GM23338 (cell line): ENCODE data around the gene FGGY. TPM values are rescaled to one million over a fixed set of nuclear protein-coding genes. Genes with fewer than 3 reads are reported as not detected.
"Not testable (repeated sequence)": the region's sequence is repeated elsewhere in the genome, so short reads cannot be mapped to it uniquely, and the experiment has no call there.

Source experiments
- ATAC-seq: fragments of 200-7000 bp; cut with Tn5 transposase; 3 replicates; pipeline ENCODE4 v1.9.1; 2020
- DNase-seq: peaks from one replicate; pipeline ENCODE4 v3.0.0-alpha.2; 2015; ENCODE audit warnings: low spot score
- H2AFZ ChIP-seq: fragments of 200-600 bp; sonication (generic); 2 replicates; pipeline ENCODE4 v1.8.0; 2016; ENCODE audit warnings: antibody characterized with exemption, mild to moderate bottlenecking, moderate library complexity
- H3F3A ChIP-seq: fragments of 200-600 bp; sonication (generic); replicated peaks from 2 replicates; pipeline ENCODE4 v1.8.0; 2017; ENCODE audit warnings: antibody characterized with exemption, mixed run types, low read depth
- H3K27ac ChIP-seq: fragments of 200-600 bp; sonication (generic); 2 replicates; pipeline ENCODE4 v1.6.1; 2016; ENCODE audit warnings: low read depth
- H3K27me3 ChIP-seq: fragments of 200-600 bp; sonication (generic); 2 replicates; pipeline ENCODE4 v1.8.0; 2016; ENCODE audit warnings: mild to moderate bottlenecking, mixed run types, moderate library complexity; ENCODE audit not compliant: insufficient read depth
- H3K36me3 ChIP-seq: fragments of 200-600 bp; sonication (generic); 2 replicates; pipeline ENCODE4 v1.8.0; 2016; ENCODE audit warnings: mild to moderate bottlenecking; ENCODE audit not compliant: insufficient read depth
- H3K4me1 ChIP-seq: fragments of 200-600 bp; sonication (generic); 2 replicates; pipeline ENCODE4 v1.8.0; 2016; ENCODE audit warnings: mild to moderate bottlenecking, moderate library complexity; ENCODE audit not compliant: insufficient read depth
- H3K4me2 ChIP-seq: fragments of 200-600 bp; sonication (generic); 2 replicates; pipeline ENCODE4 v1.7.1; 2017; ENCODE audit warnings: mixed run types
- H3K4me3 ChIP-seq: fragments of 200-600 bp; sonication (generic); 2 replicates; pipeline ENCODE4 v1.6.1; 2016; ENCODE audit warnings: mixed run types
- H3K79me2 ChIP-seq: fragments of 200-600 bp; sonication (generic); replicated peaks from 2 replicates; pipeline ENCODE4 v1.8.0; 2017; ENCODE audit warnings: mild to moderate bottlenecking; ENCODE audit not compliant: insufficient read depth
- H3K9me2 ChIP-seq: fragments of 200-600 bp; sonication (generic); 2 replicates; pipeline ENCODE4 v1.8.0; 2017; ENCODE audit not compliant: insufficient read depth
- H4K20me1 ChIP-seq: fragments of 200-600 bp; sonication (generic); replicated peaks from 2 replicates; pipeline ENCODE4 v1.8.0; 2017; ENCODE audit warnings: mild to moderate bottlenecking; ENCODE audit not compliant: insufficient read depth
- H3K27ac Mint-ChIP-seq: 2 replicates; pipeline ENCODE4 v1.8.0; 2020; ENCODE audit warnings: inconsistent platforms, mild to moderate bottlenecking, moderate library complexity, mixed read lengths
- H3K27me3 Mint-ChIP-seq: 3 replicates; pipeline ENCODE4 v1.8.0; 2022; ENCODE audit warnings: low read depth, mild to moderate bottlenecking, moderate library complexity, mixed read lengths, inconsistent platforms; ENCODE audit not compliant: insufficient read depth, poor library complexity
- H3K36me3 Mint-ChIP-seq: 3 replicates; pipeline ENCODE4 v1.8.0; 2021; ENCODE audit warnings: low read depth, mild to moderate bottlenecking, inconsistent platforms, moderate library complexity, mixed read lengths
- H3K4me1 Mint-ChIP-seq: 3 replicates; pipeline ENCODE4 v1.8.0; 2020; ENCODE audit warnings: mild to moderate bottlenecking, inconsistent platforms, mixed read lengths
- H3K4me3 Mint-ChIP-seq: 3 replicates; pipeline ENCODE4 v1.8.0; 2021; ENCODE audit warnings: moderate library complexity, mild to moderate bottlenecking, inconsistent platforms, mixed read lengths
- H3K9me3 Mint-ChIP-seq: 3 replicates; pipeline ENCODE4 v1.8.0; 2020; ENCODE audit warnings: moderate library complexity, mild to moderate bottlenecking, inconsistent platforms, mixed read lengths
- CREB1 ChIP-seq: fragments of 250-450 bp; sonication (Bioruptor Pico); IDR thresholded peaks from 2 replicates; pipeline ENCODE4 v1.5.0; 2020; ENCODE audit warnings: low read depth, mild to moderate bottlenecking, moderate library complexity
- CTCF ChIP-seq, 2 experiments: fragments of 200-600 bp in 1 of 2; sonication (generic) in 1 of 2; conservative IDR thresholded peaks; 2 replicates each; pipeline versions ENCODE4 v1.5.1 to v1.6.1; 2016 to 2017; ENCODE audit warnings: antibody characterized with exemption in 2 of 2, low read depth in 2 of 2, mild to moderate bottlenecking in 2 of 2, moderate library complexity in 1 of 2
- EZH2 ChIP-seq: fragments of 200-600 bp; sonication (generic); IDR thresholded peaks from one replicate; pipeline ENCODE4 v1.8.0; 2017; ENCODE audit warnings: antibody characterized with exemption, mild to moderate bottlenecking, low read depth; ENCODE audit not compliant: unreplicated experiment
- EZH2phosphoT487 ChIP-seq: fragments of 200-600 bp; sonication (generic); IDR thresholded peaks from one replicate; pipeline ENCODE4 v1.8.1; 2018; ENCODE audit warnings: antibody characterized with exemption; ENCODE audit not compliant: unreplicated experiment
- NANOG ChIP-seq: IDR thresholded peaks from 2 replicates; pipeline ENCODE4 v1.6.1; 2016; ENCODE audit warnings: antibody characterized with exemption, borderline replicate concordance
- polyA plus RNA-seq: library from polyadenylated mRNA; unstranded; fragments of >200 nt; fragmentation: Nextera tagmentation; extraction: Ambion mirVana; gene quantifications from 2 replicates; pipeline ENCODE4 v1.2.1, GENCODE V29; 2016
- total RNA-seq: library from RNA; depleted of rRNA; stranded (reverse); fragments of >200 nt; shearing (Covaris generic); gene quantifications from 2 replicates; pipeline ENCODE4 v1.2.3, GENCODE V29; 2014
- TF ChIP-seq, protein P1 (sequence below): IDR thresholded peaks from one replicate; pipeline ENCODE4 v1.6.1; 2018; ENCODE audit warnings: antibody characterized with exemption; ENCODE audit not compliant: unreplicated experiment
- TF ChIP-seq, protein P2 (sequence below): IDR thresholded peaks from 2 replicates; pipeline ENCODE4 v1.6.1; 2016; ENCODE audit warnings: antibody characterized with exemption

Gene FGGY
- total and polyA plus RNA-seq, 2 experiments from 2014 or later = 10.9 to 21.4 TPM

- TF ChIP-seq CTCF (conservative IDR thresholded peaks at IDR 0.05; ENCODE audit: low read depth in 2 of 2) = no peak
- TF ChIP-seq CREB1 (CRISPR knock-in tag) = no peak
- TF ChIP-seq, protein P1, sequence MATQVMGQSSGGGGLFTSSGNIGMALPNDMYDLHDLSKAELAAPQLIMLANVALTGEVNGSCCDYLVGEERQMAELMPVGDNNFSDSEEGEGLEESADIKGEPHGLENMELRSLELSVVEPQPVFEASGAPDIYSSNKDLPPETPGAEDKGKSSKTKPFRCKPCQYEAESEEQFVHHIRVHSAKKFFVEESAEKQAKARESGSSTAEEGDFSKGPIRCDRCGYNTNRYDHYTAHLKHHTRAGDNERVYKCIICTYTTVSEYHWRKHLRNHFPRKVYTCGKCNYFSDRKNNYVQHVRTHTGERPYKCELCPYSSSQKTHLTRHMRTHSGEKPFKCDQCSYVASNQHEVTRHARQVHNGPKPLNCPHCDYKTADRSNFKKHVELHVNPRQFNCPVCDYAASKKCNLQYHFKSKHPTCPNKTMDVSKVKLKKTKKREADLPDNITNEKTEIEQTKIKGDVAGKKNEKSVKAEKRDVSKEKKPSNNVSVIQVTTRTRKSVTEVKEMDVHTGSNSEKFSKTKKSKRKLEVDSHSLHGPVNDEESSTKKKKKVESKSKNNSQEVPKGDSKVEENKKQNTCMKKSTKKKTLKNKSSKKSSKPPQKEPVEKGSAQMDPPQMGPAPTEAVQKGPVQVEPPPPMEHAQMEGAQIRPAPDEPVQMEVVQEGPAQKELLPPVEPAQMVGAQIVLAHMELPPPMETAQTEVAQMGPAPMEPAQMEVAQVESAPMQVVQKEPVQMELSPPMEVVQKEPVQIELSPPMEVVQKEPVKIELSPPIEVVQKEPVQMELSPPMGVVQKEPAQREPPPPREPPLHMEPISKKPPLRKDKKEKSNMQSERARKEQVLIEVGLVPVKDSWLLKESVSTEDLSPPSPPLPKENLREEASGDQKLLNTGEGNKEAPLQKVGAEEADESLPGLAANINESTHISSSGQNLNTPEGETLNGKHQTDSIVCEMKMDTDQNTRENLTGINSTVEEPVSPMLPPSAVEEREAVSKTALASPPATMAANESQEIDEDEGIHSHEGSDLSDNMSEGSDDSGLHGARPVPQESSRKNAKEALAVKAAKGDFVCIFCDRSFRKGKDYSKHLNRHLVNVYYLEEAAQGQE = no peak
- TF ChIP-seq EZH2phosphoT487 = no peak
- TF ChIP-seq EZH2 = no peak
- TF ChIP-seq, protein P2, sequence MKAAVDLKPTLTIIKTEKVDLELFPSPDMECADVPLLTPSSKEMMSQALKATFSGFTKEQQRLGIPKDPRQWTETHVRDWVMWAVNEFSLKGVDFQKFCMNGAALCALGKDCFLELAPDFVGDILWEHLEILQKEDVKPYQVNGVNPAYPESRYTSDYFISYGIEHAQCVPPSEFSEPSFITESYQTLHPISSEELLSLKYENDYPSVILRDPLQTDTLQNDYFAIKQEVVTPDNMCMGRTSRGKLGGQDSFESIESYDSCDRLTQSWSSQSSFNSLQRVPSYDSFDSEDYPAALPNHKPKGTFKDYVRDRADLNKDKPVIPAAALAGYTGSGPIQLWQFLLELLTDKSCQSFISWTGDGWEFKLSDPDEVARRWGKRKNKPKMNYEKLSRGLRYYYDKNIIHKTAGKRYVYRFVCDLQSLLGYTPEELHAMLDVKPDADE = no peak
- TF ChIP-seq NANOG = no peak
These were observed 436.7 kb downstream of the FGGY start (continued) for GRCh38 chr1:59733443-59734141.

DNA sequence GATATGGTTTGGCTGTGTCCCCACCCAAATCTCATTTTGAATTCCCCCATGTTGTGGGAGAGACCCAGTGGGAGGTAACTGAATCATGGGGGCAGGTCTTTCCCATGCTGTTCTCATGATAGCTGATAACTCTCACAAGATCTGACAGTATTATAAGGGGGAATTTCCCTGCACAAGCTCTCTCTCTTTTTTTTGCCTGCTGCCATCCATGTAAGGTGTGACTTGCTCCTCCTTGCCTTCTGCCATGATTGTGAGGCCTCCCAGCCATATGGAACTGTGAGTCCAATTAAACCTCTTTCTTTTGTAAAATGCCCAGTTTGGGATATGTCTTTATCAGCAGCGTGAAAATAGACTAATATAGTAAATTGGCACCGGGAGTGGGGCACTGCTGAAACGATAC lies 439.0 kb downstream of the FGGY start:
- H3F3A ChIP-seq, ATAC-seq, DNase-seq, H3K4me3 ChIP-seq, H3K27me3 ChIP-seq, H3K4me3 Mint-ChIP-seq, H3K36me3 ChIP-seq, H3K4me1 Mint-ChIP-seq, H3K9me2 ChIP-seq, H2AFZ ChIP-seq, H3K79me2 ChIP-seq, H3K27ac ChIP-seq, H3K27ac Mint-ChIP-seq, H3K4me2 ChIP-seq, H4K20me1 ChIP-seq, H3K27me3 Mint-ChIP-seq: not testable (repeated sequence)
- H3K4me1 ChIP-seq = peaks cover 10% of the 10 kb centered on the region
- H3K9me3 Mint-ChIP-seq = peaks cover 22% of the 10 kb centered on the region
- H3K36me3 Mint-ChIP-seq = peaks cover 23% of the 10 kb centered on the region
